AG08396 (cell line): ENCODE results near the gene NOL4L.
"Not testable (repeated sequence)": the region's sequence is repeated elsewhere in the genome, so short reads cannot be mapped to it uniquely, and the experiment has no call there.

ENCODE experiments used
- DNase-seq: peaks from one replicate; pipeline ENCODE4 v3.0.0; 2012; ENCODE audit warnings: low spot score, mixed read lengths

The NOL4L gene

DNA sequence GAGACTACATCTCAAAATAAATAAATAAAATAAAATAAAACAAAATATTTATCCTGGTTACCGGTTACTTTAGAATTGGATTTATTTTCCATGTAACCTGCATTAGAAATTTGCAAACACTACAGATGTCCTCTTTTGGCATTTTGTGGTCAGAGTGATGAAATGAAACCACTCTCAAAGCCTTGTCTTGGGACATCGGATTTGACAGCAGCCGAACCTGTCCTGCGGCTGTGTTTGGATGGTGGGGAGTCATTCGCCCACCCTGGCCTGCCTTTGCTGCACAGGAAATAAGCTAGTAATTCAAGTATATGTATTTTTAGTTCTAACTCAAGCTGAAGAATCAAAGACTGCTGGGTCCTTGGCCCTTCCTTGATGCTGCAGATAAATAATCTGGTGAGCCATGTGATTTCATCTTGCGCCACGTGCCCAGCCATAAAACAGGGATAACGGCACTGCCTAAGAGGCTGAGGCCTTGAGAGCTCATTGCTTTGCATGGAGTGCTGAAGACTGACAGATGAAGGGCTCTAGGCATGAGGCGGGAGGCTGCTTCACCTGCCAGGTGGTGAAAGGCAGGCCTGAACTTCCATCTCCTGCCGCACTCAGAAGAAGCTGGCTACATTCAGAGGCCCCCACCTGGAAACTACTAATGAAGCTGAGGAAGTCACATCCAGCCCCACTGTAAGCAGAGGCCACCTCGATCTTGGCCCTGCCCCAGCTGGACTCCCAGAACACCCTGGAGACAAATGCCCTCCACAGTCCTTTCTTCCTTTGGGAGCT is 76.9 kb downstream of the NOL4L start:
- no peak for DNase-seq

DNA sequence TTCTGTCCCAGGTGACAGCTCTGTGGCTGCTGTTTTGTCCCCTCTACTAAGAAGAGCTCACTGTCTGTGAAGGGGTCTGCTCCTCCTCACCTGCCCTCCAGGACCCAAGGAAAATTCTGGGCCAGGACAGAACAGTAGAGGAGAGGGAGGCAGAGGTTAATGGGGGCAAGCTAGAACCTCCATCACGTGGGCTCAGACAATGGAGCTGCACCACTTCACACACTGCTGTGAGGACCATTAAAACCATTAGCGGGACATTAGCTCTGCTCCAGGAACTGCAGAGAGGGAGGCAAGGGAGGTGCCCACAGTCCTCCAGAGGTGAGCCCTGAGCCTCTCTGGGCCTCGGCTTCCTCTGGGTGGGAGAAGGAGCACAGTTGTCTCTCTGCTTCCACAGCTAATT is 78.4 kb downstream of the NOL4L start:
- DNase-seq, result no peak

DNA sequence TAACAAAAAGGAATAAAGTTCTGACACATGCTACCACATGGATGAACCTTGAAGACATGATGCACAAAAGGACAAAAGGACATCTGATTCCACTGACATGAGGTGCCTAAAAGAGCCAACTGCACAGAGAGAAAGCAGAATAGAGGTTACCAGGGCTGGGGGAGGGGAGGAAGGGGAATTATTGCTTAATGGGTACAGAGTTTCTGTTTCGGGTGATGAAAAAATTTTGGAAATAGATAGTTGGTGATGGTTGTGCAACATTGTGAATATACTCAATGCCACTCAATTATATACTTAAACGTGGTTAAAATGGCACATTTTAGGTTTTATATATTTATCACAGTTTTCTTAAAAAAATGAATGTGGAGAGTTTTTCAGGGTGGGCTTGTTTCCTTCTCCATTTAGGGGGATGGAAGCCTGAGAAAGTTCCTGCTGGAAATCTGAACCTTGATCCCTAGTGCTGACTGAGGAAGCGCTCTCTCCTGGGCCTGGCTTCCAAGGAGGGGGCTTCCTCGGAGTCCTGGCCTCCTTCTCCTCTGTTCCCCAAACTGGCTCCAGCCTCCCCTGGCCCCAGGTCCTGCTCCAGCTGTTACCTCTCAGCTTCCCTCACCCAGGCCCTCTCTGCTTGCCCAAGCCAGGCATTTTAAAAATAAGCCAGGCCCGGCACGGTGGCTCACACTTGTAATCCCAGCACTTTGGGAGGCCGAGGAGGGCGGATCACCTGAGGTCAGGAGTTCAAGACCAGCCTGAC is 79.2 kb downstream of the NOL4L start:
- DNase-seq, result no peak

DNA sequence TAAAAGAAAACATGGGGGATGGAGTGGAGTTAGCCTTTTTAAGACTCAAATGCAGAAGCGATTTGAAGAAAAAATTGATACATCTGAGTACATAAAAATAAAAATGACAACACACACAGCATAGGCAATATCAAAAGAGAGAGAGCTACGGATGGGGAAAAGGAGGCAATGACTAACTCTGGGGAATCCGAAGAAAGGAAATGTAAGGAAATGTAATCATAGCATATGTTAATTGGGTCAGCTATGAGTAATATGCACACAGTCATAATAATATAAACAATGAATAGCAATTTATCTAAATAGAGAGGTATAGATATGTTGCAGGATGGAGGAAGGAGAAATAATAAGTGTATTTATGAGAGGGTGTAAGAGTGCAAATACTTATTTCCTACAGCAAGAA is 83.4 kb downstream of the NOL4L start:
- no peak for DNase-seq

DNA sequence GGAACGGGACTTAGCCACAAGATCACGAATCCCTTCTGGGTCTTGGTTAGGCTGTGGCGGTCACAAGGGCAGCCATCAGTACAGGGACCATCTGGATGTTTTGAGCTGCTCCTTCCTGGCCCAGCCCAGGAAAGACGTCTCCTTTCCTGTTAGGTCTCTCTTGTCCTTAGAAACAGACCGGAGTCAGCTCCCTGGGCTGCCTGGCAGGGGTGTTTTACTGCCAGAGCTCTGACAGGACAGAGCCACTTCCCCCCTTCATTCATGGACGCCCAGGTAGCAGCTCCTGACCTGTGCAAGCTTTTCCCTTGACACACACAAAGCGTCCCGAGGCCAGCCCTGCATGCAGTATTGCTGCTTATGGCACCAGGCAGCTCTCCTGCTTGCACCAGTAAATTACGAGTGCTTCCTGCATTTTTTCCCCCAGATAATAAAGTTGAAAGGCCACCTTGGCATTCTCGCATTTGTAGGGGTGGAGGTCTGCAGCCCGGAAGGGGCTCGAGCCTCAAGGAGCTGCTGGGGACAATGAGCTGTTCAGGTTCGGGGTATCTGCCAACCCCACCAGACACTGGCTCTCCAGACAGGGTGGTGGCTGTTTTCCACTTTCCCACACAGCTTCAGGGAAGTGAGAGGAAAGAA is 87.4 kb downstream of the NOL4L start:
- no peak for DNase-seq

DNA sequence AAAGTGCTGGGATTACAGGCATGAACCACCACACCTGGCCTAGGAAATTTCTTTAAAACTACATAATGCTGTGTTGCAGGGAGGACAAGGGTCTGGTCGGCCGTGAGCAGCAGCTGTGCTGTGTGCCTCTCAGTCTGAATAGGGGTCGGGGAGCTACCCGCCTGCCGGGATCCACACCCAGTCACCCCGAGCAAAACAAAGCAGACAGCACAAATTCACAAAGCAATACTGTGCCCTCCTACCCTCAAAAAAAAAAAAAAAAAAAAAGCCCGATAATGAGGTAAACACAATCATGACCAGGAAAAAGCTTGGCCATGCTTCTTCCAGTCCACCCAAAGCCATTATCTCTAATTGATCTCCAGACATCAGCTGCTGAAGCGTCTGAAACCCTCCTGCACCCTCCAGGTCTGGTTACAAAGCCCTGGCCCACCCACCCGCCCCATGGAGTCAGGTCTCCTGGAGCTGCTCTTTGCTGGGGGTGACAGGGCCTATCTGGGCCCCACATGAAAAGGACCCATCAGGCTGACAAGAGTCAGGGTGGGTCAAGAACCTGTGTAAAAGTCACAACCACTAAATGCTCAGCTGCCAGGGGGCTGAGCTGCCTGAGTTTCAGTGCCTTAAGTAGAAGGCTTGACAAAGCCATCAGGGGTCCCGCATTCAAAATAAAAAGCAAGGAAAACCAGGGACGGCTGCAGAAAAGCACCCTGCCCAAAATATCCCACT is 88.2 kb downstream of the NOL4L start:
- DNase-seq, result no peak

DNA sequence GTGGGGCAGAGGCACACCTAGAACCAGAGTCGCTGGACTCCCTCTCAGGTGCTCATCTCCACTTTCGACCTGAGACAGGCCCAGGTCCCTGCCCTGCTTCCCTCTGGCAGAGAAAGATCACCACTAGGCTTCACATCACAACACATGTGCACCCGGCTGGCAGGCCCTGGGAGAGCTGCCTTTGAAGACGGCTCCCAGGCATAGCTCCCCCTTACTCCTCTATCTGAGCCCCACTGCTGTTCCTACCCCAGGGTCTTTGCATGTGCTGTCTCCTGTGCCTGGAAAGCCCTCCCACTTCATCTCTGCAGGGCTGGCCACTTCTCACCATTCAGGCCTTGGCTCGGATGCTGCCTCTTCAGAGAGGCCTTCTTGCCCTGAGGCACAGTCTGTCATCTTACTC is 89.2 kb downstream of the NOL4L start:
- no peak for DNase-seq

DNA sequence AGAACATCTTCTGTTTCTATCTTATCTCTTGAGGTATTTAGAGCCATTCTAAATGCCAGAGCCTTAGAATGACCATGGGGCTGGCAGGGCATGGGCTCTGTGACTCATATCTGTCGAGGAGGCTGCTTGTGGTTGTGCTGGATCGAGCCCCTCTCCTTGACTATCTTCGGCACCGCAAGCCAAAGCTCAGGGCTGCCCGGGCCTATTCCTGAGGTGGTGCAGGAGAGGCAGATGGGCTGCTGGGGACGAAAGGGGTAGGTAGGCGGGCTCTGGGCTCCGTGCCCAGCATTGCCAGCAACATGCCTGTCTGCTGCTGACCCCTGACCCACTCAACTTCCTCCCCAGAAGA is 89.9 kb downstream of the NOL4L start:
- no peak for DNase-seq

DNA sequence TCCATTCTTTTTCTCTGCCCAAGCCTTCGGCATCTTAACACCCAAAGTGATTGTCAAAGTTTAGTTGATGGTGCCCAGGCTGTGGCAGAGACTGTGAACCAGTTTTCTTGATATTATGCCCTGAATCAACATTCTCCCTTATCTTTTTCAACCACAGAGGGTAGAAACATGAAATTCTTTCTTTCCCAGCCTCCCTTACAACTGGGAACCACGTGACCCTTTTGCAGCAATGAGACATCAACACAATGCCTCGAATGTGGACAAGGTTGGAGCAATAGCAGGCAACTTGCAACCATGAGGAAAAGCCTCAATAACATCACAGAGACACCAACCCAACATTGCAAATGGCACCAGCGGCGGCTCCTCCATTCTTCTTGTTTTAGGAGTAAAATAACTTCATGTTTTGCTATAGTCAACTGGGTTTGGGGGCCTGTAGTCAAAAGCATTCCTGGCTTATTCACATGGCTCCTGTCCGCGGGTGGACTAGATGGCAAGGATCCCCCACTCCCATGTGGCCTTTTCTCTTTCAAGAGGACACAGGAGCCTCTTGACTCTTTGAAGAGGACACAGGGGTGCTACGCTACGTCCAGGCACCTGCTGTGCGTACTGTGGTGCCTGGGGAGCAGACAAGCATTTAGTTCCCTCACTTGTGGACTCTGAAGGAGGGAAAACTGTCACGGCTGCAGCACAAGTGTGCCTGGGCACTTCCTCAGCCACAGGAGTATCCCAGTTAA is 90.5 kb downstream of the NOL4L start:
- no peak for DNase-seq

DNA sequence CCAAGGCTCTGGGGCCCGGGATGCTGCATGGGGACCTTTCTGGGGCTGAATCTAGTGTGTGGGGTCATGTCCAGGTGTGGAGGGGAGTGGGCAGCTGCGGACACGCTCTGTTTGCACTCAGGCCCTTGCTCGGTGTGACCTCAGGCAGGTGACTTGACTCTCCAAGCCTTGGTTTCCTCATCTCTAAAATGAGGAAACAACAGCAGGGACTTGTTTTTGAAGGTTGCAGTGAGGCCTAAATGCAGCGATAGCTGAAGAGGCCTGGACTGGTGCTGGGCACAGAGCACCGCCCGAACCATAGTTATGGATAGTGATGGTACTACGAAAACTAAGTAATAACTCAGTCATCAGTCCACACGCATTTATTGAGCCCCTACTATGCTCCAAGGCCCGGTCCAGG is 91.8 kb downstream of the NOL4L start:
- no peak for DNase-seq

DNA sequence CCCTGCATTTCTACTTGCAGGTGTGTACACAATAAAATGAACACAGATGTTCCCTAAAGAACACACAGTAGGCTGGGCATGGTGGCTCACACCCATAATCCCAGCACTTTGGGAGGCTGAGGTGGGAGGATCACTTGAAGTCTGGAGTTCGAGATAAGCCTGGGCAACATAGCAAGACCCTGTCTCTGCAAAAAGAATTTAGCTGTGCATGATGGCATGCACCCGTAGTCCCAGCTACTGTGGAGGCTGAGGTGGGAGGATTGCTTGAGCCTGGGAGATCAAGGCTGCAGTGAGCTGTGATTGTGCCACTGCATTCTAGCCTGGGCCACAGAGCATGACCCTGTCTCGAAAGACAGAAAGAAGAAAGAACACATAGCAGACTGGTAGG is 93.4 kb downstream of the NOL4L start:
- DNase-seq, result not testable (repeated sequence)

DNA sequence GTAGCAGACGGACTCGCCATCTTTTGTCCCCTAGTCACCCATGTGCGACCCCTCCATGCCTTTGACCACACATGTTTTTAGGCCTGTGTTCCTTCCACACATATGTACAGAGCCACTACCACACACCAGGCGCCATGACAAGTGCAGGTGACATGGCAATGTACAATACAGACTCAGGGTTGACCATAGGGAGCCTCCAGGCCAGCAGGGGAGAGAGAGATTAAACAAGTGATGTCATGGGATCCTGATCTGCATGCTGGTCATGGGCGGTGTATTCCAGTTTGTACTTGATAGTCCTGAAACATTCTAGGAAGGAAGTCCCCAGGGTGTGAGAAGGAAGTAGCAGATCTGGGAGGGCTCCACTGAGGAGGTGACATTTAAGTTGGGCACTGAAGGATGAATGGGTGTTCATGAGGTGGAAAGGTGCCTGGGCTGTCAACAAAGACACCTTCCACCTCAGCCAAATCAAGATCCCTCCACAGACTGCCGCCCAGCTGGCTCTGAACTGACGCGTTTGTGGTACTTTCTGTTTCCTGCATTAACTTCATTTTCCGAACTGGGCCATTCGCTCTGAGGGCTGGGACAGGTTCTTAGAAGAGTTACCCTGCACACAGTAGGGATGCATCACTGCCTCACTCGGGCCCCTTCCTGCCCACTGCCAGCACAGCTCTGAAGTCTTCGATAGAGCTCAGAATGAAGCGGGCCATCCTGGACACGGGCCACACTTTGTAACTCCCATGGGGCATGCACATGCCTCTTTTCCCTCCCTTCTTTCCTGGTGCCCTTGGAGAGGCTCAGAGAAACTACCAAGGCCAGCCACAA is 94.0 kb downstream of the NOL4L start:
- no peak for DNase-seq

DNA sequence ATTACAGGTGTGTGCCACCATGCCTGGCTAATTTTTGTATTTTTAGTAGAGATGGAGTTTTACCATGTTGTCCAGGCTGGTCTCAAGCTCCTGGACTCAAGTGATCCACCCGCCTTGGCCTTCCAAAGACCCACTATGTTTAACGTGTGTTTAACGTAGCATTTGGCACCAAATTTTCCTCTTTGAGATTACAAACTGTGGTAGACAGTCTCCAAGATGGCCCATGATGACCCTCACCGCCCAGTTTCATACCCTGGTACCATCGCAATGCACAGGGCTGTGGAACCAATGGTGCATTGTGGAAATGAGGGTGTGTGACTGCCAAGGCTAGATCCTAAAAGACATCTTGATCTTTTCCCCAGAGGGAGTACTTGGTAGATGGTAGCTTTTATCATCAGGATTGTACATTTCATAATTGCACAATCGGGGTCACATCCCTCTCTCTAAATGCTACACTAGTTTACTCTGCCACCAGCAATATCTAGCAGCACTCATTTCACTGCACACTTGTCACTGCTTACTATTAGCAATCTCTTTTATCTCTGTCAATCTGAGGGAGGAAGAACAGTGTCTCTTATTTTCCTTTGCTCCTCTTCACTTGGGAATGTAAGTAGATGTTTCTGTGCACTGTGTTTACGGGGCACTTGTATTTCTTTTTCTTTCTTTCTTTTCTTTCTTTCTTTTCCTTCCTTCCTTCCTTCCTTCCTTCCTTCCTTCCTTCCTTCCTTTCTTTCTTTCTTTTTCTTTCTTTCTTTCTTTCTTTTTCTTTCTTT is 96.9 kb downstream of the NOL4L start:
- DNase-seq, result no peak

DNA sequence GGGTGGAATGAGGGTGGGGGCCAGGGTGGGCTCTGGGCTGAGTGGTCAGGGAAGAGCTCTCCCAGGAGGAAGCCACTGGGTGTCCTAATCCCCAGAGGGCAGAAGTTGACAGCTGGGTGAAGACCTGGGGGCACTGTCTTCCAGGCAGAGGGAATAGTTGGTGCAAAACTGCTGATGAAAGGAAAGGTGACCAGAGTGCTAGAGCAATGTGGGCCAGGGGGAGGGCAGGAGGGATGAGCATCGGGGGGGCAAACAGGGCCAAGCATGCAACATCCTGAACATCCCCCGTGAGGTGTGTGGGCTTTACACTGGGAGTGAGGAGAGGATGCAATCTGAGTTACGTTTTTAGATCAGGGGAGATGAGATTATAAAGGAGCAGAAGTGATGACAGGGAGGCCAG is 97.8 kb downstream of the NOL4L start:
- no peak for DNase-seq

DNA sequence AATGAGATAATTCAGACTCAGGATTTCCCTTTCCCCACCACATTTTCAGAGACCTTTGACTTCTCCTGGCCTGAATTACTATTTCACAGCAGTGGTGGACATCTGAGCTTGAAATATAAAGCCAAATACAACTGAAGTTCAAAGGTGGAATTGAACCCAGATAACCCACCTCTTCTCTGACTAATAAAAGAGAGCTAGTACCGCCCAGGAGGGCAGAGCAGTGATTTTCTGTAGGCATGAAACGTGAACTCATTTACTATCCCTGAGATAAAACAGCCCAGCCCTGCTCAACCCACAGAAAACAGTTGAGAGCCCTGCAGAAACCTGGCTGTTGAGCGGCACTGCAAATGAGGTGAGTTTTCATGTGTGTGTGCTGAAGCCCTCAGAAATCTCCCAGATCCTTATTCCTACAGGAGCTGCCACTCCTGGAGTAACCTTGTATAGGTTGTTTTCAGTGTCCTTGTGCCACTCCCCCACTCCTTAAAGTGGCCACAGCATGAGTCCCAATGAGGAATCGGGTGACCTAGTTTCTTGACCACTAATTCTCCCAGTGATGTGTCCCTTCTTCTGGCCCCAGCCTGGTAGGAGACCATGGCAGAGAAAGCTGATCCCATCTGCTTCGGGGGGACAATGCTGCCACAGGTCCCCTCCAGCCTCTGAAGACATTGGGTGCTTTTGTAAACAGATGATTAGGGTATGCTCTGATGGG is 99.2 kb downstream of the NOL4L start:
- no peak for DNase-seq

DNA sequence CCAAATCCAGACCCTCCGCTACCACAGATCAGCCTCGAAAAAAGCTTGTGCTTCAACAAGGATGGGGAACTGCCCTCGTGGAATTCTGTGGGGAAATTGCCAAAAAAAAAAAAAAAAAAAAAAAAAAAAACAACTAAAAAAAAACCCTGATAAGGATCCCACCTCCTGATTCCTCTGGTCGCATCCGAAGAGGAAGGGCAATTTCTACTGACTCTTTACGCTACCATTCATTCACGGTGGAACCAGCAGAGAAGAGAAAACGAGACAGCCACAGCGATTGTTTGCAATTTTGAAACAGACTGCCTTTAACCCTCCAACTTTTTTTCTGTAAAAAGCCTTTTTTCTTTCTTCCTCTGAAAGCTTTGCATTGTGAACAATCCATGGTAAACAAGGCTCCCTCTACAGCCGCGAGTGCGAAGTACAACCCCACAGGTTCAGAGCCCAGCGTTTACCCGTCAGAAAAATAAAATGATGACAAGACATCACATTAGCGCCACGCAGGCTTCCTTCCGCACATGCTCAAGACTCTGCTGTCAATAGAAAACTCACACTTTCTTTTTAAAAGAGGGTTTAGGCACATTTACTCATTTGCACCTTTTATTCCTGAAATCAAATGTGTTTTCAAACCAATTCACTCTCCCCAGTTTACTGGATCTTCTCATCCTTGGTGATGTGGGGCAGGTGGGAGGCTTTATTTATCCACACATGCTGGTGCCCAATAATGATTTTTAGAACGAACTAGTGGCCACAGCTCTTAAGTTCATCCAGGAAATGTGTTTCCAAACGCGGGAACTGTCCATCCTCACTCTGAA is 100.0 kb downstream of the NOL4L start:
- peak; percentile 70 for DNase-seq

DNA sequence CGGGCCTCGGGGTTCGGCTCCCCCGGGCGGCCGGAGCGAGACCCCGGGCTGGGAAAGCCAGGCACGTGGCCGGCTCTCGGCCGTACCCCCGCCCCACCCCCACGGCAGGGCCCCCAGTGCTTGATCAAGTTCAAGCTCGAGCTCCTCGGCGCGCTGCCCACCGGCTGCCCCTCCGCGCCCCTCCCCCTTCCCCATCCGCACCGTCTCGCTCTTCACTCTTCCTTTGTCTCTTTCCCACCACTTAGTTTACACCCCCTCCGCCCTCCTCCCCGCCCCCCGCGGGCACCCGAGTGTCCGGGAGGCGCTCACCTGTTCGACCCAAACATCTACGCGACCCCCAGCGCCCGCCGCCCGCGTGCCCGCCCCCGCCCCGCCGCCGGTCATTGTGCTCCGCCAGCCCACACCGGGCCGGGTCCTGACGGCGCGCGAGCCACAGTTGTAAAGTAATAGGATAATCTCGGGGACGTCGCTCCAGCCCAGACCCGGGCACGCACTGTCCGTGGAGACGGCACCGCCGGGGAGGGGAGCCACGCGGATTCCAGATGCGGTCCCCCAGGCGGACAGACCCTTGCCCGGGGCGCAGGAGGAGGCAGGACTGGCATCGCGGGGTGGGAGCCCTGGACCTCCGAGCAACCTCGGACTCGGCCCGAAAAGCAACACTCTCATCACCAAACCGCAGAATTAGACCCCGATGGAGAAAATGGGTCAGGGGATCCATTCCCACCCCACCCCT is 100.7 kb downstream of the NOL4L start:
- DNase-seq, result peak; percentile 48
